ENCODE data around the gene ANKRD23.
A peak's percentile ranks its signal among the peaks of the same experiment; 100 is the strongest.

ANKRD23 gene

GRCh38 chr2:96878796-96879544, 35.1 kb upstream of the ANKRD23 start:
- Mint-ChIP-seq H3K27ac (peak overlapping the region; percentile 27 to 85 (median 70)), H3K4me3 (no peak overlapping the region), H3K9me3 (no peaks in the 10 kb centered on the region)

GRCh38 chr2:96878171-96878570, 34.4 kb upstream of the ANKRD23 start:
- TF ChIP-seq CTCF (IDR thresholded peaks at IDR 0.05; ENCODE audit: unreplicated experiment in 3 of 3) = no peak
- H3K4me1 Mint-ChIP-seq = peaks cover 61% of the 10 kb centered on the region
- no peaks in the 10 kb centered on the region for H3K9me3 Mint-ChIP-seq
- H3K27ac Mint-ChIP-seq = peak overlapping the region; percentile 27 to 85 (median 70)
- H3K36me3 Mint-ChIP-seq (ENCODE audit: low read depth) = no peaks in the 10 kb centered on the region
- H3K27me3 Mint-ChIP-seq (ENCODE audit: low read depth) = no peaks in the 10 kb centered on the region
- no peak overlapping the region for H3K4me3 Mint-ChIP-seq

More at GRCh38 chr2:96878796-96879544, 35.1 kb upstream of the ANKRD23 start:
- H3K27me3 Mint-ChIP-seq (ENCODE audit: low read depth) = no peaks in the 10 kb centered on the region
- TF ChIP-seq CTCF (IDR thresholded peaks at IDR 0.05; ENCODE audit: unreplicated experiment in 3 of 3) = no peak
- H3K4me1 Mint-ChIP-seq = peaks cover 59% of the 10 kb centered on the region
- H3K36me3 Mint-ChIP-seq (ENCODE audit: low read depth) = no peaks in the 10 kb centered on the region

- no peak for TF ChIP-seq CTCF (IDR thresholded peaks at IDR 0.05; ENCODE audit: unreplicated experiment in 3 of 3)
- peaks cover 65% of the 10 kb centered on the region for H3K4me1 Mint-ChIP-seq
- no peaks in the 10 kb centered on the region for H3K27me3 Mint-ChIP-seq (ENCODE audit: low read depth)
- no peak overlapping the region for H3K4me3 Mint-ChIP-seq
- H3K27ac Mint-ChIP-seq = peak overlapping the region in 2 of 3 experiments; percentile 70 to 85
- no peaks in the 10 kb centered on the region for H3K36me3 Mint-ChIP-seq (ENCODE audit: low read depth)
- H3K9me3 Mint-ChIP-seq = no peaks in the 10 kb centered on the region
Measured at GRCh38 chr2:96877631-96878092, 33.8 kb upstream of the ANKRD23 start.

GRCh38 chr2:96877042-96877451, 33.2 kb upstream of the ANKRD23 start:
- H3K4me3 Mint-ChIP-seq = no peak overlapping the region
- peaks cover 4% of the 10 kb centered on the region for H3K27me3 Mint-ChIP-seq (ENCODE audit: low read depth)
- H3K36me3 Mint-ChIP-seq (ENCODE audit: low read depth) = no peaks in the 10 kb centered on the region
- H3K9me3 Mint-ChIP-seq = no peaks in the 10 kb centered on the region
- H3K4me1 Mint-ChIP-seq = peaks cover 60% of the 10 kb centered on the region
- peak overlapping the region in 1 of 3 experiments; percentile 94 for H3K27ac Mint-ChIP-seq
- TF ChIP-seq CTCF (IDR thresholded peaks at IDR 0.05; ENCODE audit: unreplicated experiment in 3 of 3) = no peak

- H3K27me3 Mint-ChIP-seq (ENCODE audit: low read depth) = peaks cover 4% of the 10 kb centered on the region
- H3K4me1 Mint-ChIP-seq = peaks cover 54% of the 10 kb centered on the region
Measured at GRCh38 chr2:96876269-96877041, 32.6 kb upstream of the ANKRD23 start.

More at GRCh38 chr2:96876269-96877041, 32.6 kb upstream of the ANKRD23 start:
- H3K9me3 Mint-ChIP-seq = no peaks in the 10 kb centered on the region
- H3K27ac Mint-ChIP-seq = peak overlapping the region; percentile 79 to 94 (median 80)
- no peak overlapping the region for H3K4me3 Mint-ChIP-seq
- no peaks in the 10 kb centered on the region for H3K36me3 Mint-ChIP-seq (ENCODE audit: low read depth)
- TF ChIP-seq CTCF (IDR thresholded peaks at IDR 0.05; ENCODE audit: unreplicated experiment in 3 of 3) = no peak

All from nephron (organoid).